ENCODE results near the gene CCDC70.
"Not testable (repeated sequence)": the region's sequence is repeated elsewhere in the genome, so short reads cannot be mapped to it uniquely, and the experiment has no call there.

Gene CCDC70

GRCh38 chr13:51861723-51862300 lies at the start of gene CCDC70:
Gene CCDC70, plus strand, starts transcription at chr13:51861969. Its CDS starts 3,443 bp downstream, at chr13:51865412.
- DNase-seq, result peak; percentile 35

GRCh38 chr13:51814071-51814470 lies 47.7 kb upstream of the CCDC70 start:
- DNase-seq, result no peak

GRCh38 chr13:51814825-51815650 lies 46.7 kb upstream of the CCDC70 start:
- peak; percentile 79 for DNase-seq

- DNase-seq, result no peak
These were observed 45.9 kb upstream of the CCDC70 start for GRCh38 chr13:51815848-51816247.

- no peak for DNase-seq
These were observed 45.0 kb upstream of the CCDC70 start for GRCh38 chr13:51816604-51817249.

- no peak for DNase-seq
These were observed 44.1 kb upstream of the CCDC70 start for GRCh38 chr13:51817717-51818116.

- DNase-seq, result no peak
These were observed 43.5 kb upstream of the CCDC70 start for GRCh38 chr13:51818276-51818675.

- peak; percentile 74 for DNase-seq
These were observed 42.8 kb upstream of the CCDC70 start for GRCh38 chr13:51818781-51819511.

- DNase-seq, result no peak
These were observed 42.2 kb upstream of the CCDC70 start for GRCh38 chr13:51819544-51819943.

- DNase-seq, result no peak
These were observed 41.7 kb upstream of the CCDC70 start for GRCh38 chr13:51820016-51820597.

- no peak for DNase-seq
These were observed 40.2 kb upstream of the CCDC70 start for GRCh38 chr13:51821606-51822005.

- DNase-seq, result peak; percentile 51
These were observed 39.5 kb upstream of the CCDC70 start for GRCh38 chr13:51822106-51822815.

- DNase-seq, result no peak
These were observed 38.4 kb upstream of the CCDC70 start for GRCh38 chr13:51823359-51823758.

GRCh38 chr13:51823863-51824262 lies 37.9 kb upstream of the CCDC70 start:
- no peak for DNase-seq

GRCh38 chr13:51824712-51825111 lies 37.1 kb upstream of the CCDC70 start:
- DNase-seq, result not testable (repeated sequence)

- no peak for DNase-seq
These were observed 36.6 kb upstream of the CCDC70 start for GRCh38 chr13:51825165-51825592.

- peak; percentile 44 for DNase-seq
These were observed 36.0 kb upstream of the CCDC70 start for GRCh38 chr13:51825681-51826254.

GRCh38 chr13:51826606-51827005 lies 35.2 kb upstream of the CCDC70 start:
- DNase-seq, result no peak

- DNase-seq, result no peak
These were observed 34.5 kb upstream of the CCDC70 start for GRCh38 chr13:51827254-51827653.

- no peak for DNase-seq
These were observed 32.8 kb upstream of the CCDC70 start for GRCh38 chr13:51828730-51829567.

GRCh38 chr13:51829568-51829899 lies 32.2 kb upstream of the CCDC70 start:
- DNase-seq, result no peak

Measured in stimulated activated CD4-positive, alpha-beta T cell treated with anti-CD3 and anti-CD28 coated beads, Interleukin-15, amount 100 ng/mL, for 24 hours (primary cell).